Ovary (tissue), 1 donor: Measurements from ENCODE around the gene IDI2.

Experiments used
- EP300 ChIP-seq: sonication (generic); formaldehyde crosslinking; IDR thresholded peaks from one replicate; pipeline ENCODE4 v1.6.1; 2017; ENCODE audit warnings: antibody characterized with exemption
- POLR2A ChIP-seq: fragments of 450-650 bp; IDR thresholded peaks from one replicate; pipeline ENCODE4 v1.6.1; 2017; ENCODE audit warnings: antibody characterized with exemption, mild to moderate bottlenecking, moderate library complexity

- TF ChIP-seq POLR2A (no peak), EP300 (no peak)
These were observed 6.3 kb downstream of the IDI2 start for GRCh38 chr10:1019362-1019761.
